Smooth muscle cell (in vitro differentiated cells): ENCODE measurements around the gene SRSF9. TPM values are rescaled to one million over a fixed set of nuclear protein-coding genes. Genes with fewer than 3 reads are reported as not detected.

Source experiments
- DNase-seq: peaks from one replicate; lab custom pipeline; 2025; ENCODE audit not compliant: unreplicated experiment; lab: John Stamatoyannopoulos, UW
- H2AFZ ChIP-seq: fragments of 200-600 bp; sonication (generic); 2 replicates; pipeline ENCODE4 v1.6.0; 2016; ENCODE audit warnings: antibody characterized with exemption, low read depth, mild to moderate bottlenecking
- H3F3A ChIP-seq: fragments of 200-600 bp; sonication (generic); 2 replicates; pipeline ENCODE4 v1.6.0; 2017; ENCODE audit warnings: antibody characterized with exemption, low read depth
- H3K27ac ChIP-seq: fragments of 200-600 bp; sonication (generic); 2 replicates; pipeline ENCODE4 v1.5.1; 2016; ENCODE audit warnings: low read depth, mild to moderate bottlenecking
- H3K27me3 ChIP-seq: fragments of 200-600 bp; sonication (generic); 2 replicates; pipeline ENCODE4 v1.6.1; 2016; ENCODE audit warnings: low read depth, mild to moderate bottlenecking
- H3K36me3 ChIP-seq: fragments of 200-600 bp; sonication (generic); 2 replicates; pipeline ENCODE4 v1.5.1; 2016; ENCODE audit warnings: low read depth
- H3K4me1 ChIP-seq: fragments of 200-600 bp; sonication (generic); 2 replicates; pipeline ENCODE4 v1.5.1; 2016; ENCODE audit warnings: low read depth
- H3K4me2 ChIP-seq: fragments of 200-600 bp; sonication (generic); 2 replicates; pipeline ENCODE4 v1.6.0; 2016; ENCODE audit warnings: mild to moderate bottlenecking
- H3K4me3 ChIP-seq: fragments of 200-600 bp; sonication (generic); 2 replicates; pipeline ENCODE4 v1.5.1; 2016; ENCODE audit warnings: mild to moderate bottlenecking
- H3K79me2 ChIP-seq: fragments of 200-600 bp; sonication (generic); 2 replicates; pipeline ENCODE4 v1.6.0; 2016; ENCODE audit warnings: low read depth, mild to moderate bottlenecking
- H3K9ac ChIP-seq: fragments of 200-600 bp; sonication (generic); 2 replicates; pipeline ENCODE4 v1.6.0; 2016; ENCODE audit warnings: low read depth
- H3K9me3 ChIP-seq: fragments of 200-600 bp; sonication (generic); replicated peaks from 2 replicates; pipeline ENCODE4 v1.5.1; 2016; ENCODE audit warnings: low read depth
- H4K20me1 ChIP-seq: fragments of 200-600 bp; sonication (generic); 2 replicates; pipeline ENCODE4 v1.6.0; 2016; ENCODE audit warnings: low read depth
- CTCF ChIP-seq: fragments of 200-600 bp; sonication (generic); IDR thresholded peaks from 2 replicates; pipeline ENCODE4 v1.5.1; 2017; ENCODE audit warnings: borderline replicate concordance, mild to moderate bottlenecking, antibody characterized with exemption; ENCODE audit not compliant: insufficient read depth, poor library complexity, severe bottlenecking
- WGBS: methylation state at CpG from one replicate; pipeline ENCODE4 v1.1.7; 2016; ENCODE audit warnings: low lambda C conversion rate; 5-methylcytosine and 5-hydroxymethylcytosine counted together
- polyA plus RNA-seq: library from polyadenylated mRNA; unstranded; fragments of >200 nt; fragmentation: Nextera tagmentation; extraction: Ambion mirVana; gene quantifications from 2 replicates; pipeline ENCODE4 v1.2.1, GENCODE V29; 2016
- total RNA-seq: library from RNA; depleted of rRNA; stranded (reverse); fragments of >200 nt; gene quantifications from 2 replicates; pipeline ENCODE4 v1.2.3, GENCODE V29; 2014

Gene SRSF9
- total and polyA plus RNA-seq, 2 experiments from 2014 or later, result 133 to 264 TPM

DNA sequence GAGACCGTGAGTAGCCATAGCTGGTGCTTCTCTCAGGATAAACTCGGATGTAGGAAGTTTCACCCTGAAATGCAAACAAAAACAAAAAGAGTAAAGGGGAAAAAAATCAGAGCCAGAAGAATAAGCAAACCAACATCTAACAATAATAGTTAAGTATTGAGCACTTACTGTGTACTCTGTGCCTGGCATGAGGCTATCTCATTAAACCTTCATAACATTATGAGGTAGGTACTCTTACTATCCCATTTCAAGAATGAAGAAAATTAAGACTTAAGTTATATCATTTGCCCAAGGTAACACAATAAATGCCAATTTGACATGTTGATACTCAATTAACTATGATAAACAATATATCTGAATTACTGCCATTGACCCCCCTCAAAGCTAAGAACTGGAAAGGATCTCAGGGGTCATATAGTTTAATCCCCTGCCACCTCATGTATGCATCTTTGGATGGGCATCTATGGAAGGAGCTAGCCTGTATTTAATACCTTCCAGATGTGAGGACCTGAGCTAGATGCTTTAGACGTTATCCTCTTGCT is 7.4 kb downstream of the SRSF9 start:
- Histone ChIP-seq H3F3A (peaks cover 6% of the 10 kb centered on the region), H3K4me3 (no peak overlapping the region), H3K79me2 (peaks cover 33% of the 10 kb centered on the region), H3K9me3 (no peaks in the 10 kb centered on the region), H2AFZ (no peak overlapping the region), H3K27ac (no peak overlapping the region), H3K4me2 (no peak overlapping the region), H4K20me1 (peaks cover 59% of the 10 kb centered on the region), H3K4me1 (no peaks in the 10 kb centered on the region), H3K27me3 (no peaks in the 10 kb centered on the region), H3K36me3 (peaks cover 14% of the 10 kb centered on the region), H3K9ac (no peak overlapping the region)
- no peak for DNase-seq
- no peak for TF ChIP-seq CTCF
- 96% methylated on average over 3 of the region's 3 CpGs for WGBS

- H3K9ac ChIP-seq, result no peak overlapping the region
- TF ChIP-seq CTCF, result no peak
- H3K79me2 ChIP-seq, result peaks cover 13% of the 10 kb centered on the region
- no peak overlapping the region for H3K27ac ChIP-seq
- no peak overlapping the region for H3K4me3 ChIP-seq
- peaks cover 12% of the 10 kb centered on the region for H3F3A ChIP-seq
- no peaks in the 10 kb centered on the region for H3K4me1 ChIP-seq
- no peak overlapping the region for H2AFZ ChIP-seq
- H3K36me3 ChIP-seq, result peaks cover 14% of the 10 kb centered on the region
- DNase-seq, result no peak
- peaks cover 42% of the 10 kb centered on the region for H4K20me1 ChIP-seq
- 95% methylated on average over 3 of the region's 3 CpGs for WGBS
- H3K27me3 ChIP-seq, result no peaks in the 10 kb centered on the region
- no peak overlapping the region for H3K4me2 ChIP-seq
- H3K9me3 ChIP-seq, result no peaks in the 10 kb centered on the region
Measured at GRCh38 chr12:120460157-120460556, 9.4 kb downstream of the SRSF9 start.

- H3K4me3 ChIP-seq, result no peak overlapping the region
- TF ChIP-seq CTCF, result peak; percentile 23
- H3F3A ChIP-seq, result peaks cover 12% of the 10 kb centered on the region
- H4K20me1 ChIP-seq, result peaks cover 37% of the 10 kb centered on the region
- no peak overlapping the region for H3K9ac ChIP-seq
- H3K4me2 ChIP-seq, result no peak overlapping the region
- H3K27me3 ChIP-seq, result no peaks in the 10 kb centered on the region
- DNase-seq, result no peak
- H3K79me2 ChIP-seq, result no peaks in the 10 kb centered on the region
- H3K36me3 ChIP-seq, result peaks cover 14% of the 10 kb centered on the region
- no peaks in the 10 kb centered on the region for H3K4me1 ChIP-seq
- H3K27ac ChIP-seq, result no peak overlapping the region
- no peak overlapping the region for H2AFZ ChIP-seq
- no peaks in the 10 kb centered on the region for H3K9me3 ChIP-seq
- 88% methylated on average over 6 of the region's 6 CpGs for WGBS
Measured at GRCh38 chr12:120457133-120457532, 12.4 kb downstream of the SRSF9 start.

DNA sequence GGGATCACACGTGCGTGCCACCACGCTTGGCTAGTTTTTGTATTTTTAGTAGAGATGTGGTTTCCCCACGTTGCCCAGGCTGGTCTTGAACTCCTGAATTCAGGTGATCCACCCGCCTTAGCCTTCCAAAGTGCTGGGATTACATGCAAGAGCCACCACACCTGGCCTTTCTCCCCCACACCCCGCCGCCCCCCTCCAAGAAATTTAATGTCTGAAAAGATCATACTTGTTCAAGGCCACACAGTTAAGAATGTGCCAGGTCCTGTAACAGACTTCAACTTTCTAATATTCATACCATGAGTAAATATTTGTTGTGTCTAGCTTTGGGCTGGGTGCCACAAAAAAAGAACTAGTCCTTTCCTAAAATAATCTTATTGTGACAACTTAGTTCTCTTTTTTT is 14.2 kb downstream of the SRSF9 start:
- Histone ChIP-seq H3K9ac (no peak overlapping the region), H3K4me3 (no peak overlapping the region), H3K79me2 (peaks cover 2% of the 10 kb centered on the region), H2AFZ (no peak overlapping the region), H3K4me1 (no peaks in the 10 kb centered on the region), H3K27me3 (no peaks in the 10 kb centered on the region), H3K36me3 (peaks cover 5% of the 10 kb centered on the region), H4K20me1 (peaks cover 34% of the 10 kb centered on the region), H3K9me3 (no peaks in the 10 kb centered on the region), H3K27ac (no peak overlapping the region), H3F3A (peaks cover 10% of the 10 kb centered on the region), H3K4me2 (no peak overlapping the region)
- TF ChIP-seq CTCF, result no peak
- no peak for DNase-seq
- 96% methylated on average over 7 of the region's 7 CpGs for WGBS
